Measurements from ENCODE around the gene ZNF491.
"Not testable (repeated sequence)": the region's sequence is repeated elsewhere in the genome, so short reads cannot be mapped to it uniquely, and the experiment has no call there.

The ZNF491 gene
- 0.53 to 5.1 (median 1.5) reads per million in 17 experiments for total RNA-seq

DNA sequence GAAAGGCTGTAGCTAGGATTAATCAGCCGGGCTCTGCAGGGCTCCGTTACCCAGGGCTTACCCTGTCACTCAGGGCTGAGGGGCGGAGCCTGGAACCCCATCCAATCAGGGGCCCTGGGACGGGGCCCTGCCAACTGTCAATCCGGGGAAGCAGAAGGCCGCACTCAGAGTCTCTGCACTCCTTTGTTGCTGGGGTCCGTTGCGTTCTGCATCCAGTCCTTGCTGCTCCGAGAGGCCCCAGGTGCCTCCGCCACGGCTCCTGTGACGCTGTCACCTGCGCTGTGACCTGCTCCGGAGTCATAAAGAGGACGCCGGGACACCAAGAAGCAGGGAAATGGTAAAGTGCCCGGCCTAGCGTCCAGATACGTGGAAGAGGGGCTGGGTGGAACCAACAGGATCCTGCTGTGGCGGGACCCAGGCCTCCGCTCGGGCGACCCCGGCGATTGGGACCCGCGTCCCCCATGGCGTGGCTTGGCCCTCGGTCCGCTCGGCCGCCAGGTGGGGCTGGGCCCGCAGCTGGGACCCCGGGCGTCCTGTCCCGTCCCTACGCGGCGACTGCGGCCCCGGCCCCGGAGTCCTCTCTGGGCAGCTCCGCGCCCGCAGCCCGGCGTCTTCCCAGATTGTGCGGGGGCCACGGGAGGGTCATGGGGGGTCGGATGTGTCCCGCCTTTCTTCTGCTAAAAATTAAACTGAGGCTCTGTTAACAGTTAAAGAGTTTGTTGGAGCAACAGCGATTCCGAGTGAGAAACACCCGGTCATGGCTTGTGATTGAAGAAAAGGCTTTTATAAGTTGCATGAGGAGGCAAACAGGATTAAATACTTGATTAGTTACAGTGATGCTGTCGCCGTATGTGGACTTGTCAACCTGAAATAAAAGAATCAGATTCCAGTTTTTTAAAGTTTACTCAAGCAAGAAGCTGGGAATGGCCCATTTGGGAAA is at the start of gene ZNF491:
Gene ZNF491 (plus strand): TSS at position 133 of the 940 bp plus-strand sequence. CDS start 7,431 bp downstream, outside the sequence.
- DNase-seq, result peak; percentile 91 to 95 (median 92)

DNA sequence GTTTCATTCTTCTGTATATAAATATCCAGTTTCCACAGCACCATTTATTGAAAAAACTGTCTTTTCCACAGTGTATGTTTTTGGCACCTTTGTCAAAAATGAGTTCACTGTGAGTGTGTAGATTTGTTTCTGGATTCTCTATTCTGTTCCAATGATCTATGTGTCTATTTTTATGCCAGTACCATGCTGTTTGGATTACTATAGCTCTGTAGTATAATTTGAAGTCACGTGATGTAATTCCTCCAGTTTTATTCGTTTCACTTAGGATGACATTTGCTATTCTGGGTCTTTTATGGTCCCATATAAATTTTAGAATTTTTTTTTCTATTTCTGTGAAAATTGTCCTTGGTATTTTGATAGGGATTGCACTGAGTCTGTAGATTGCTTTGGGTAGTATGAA is 48.6 kb upstream of the ZNF491 start:
- no peak for DNase-seq

DNA sequence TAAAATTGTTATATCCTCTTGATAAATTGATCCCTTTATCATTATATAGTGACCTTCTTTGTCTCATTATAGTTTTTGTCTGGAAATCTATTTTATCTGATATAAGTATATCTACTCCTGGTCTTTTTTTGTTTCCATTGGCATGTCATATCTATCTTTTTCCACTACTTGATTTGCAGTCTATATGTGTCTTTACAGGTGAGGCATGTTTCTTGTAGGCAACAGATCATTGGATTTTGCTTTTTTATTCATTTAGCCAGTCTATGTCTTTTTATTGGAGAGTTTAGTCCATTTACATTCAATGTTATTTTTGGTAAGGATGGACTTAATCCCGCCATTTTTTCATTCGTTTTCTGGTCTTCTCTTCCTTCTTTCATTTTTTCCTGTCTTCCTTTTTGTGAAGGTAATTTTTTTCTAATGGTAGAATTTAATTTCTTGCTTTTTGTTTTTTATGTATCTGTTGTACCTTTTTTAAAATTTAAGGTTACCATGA is 46.0 kb upstream of the ZNF491 start:
- DNase-seq, result no peak

DNA sequence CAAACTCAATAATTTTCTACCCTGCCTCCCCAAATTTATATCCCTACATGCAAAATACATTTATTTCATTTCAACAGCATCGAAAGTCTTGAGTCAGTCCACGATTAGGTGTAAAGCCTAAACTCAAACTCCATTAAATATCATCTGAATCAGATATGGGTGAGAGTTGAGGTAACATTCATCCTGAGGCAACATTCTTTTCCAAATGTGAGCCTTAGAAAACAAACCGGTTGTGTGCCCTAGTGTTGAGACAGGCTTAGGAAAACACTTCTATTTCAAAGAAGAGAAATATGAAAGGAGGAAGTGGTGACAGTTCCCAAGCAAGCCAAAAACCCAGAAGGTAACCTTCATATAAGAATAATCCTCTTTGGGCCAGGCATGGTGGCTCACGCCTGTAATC is 43.7 kb upstream of the ZNF491 start:
- no peak for DNase-seq

DNA sequence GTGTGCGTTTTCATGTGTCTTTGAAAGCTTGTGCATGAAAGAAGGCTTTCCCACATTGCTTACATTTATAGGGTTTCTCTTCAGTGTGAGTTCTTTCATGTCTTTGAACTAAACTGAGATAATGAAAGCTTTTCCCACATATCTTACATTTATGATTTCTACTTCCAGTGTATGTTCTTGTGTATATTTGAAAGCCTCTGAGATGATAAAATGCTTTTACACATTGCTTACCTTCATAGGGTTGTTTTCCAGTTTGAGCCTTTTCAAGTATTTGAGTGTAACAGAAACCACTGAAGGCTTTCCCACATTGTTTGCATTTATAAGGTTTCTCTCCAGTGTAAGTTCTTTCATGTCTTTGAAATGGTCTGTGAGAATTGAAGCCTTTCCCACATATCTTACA is 41.4 kb upstream of the ZNF491 start:
- DNase-seq, result no peak

DNA sequence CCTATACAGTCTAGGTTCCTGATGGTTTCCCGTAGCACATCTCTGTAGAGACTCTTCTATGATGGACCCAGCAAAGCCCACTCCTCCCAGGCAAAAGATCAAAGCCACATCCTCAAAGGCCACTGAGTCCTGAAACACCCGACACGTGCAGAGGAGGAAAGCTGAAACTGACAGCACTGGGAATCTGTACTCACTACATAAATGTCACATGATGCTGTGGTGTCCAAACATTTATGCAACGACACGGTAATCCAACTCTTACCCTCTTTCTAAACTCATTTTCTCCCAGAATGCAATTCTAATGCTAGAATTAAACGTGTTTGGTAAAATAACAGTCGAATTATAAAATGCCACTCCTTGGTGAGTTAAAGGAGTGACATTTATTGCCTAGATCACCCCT is 38.5 kb upstream of the ZNF491 start:
- no peak for DNase-seq

DNA sequence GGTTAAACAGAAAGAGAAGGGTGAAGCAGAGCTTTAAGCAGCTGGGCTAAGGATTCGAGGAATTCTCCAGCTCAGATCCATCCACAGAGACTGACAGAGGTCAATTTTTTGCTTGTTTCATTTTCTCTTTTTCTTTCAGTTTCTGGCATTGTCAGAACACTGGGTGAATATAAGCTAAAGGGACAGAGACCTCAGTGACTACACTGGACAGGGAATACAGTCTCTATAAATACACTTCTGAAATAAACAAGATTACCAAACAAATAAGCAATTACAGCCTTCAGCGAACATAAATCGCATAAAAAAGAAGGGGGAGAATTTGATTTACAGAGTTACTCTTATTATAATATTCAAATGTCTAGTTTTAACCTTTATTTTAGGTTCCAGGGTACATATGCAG is 35.2 kb upstream of the ZNF491 start:
- DNase-seq, result no peak

DNA sequence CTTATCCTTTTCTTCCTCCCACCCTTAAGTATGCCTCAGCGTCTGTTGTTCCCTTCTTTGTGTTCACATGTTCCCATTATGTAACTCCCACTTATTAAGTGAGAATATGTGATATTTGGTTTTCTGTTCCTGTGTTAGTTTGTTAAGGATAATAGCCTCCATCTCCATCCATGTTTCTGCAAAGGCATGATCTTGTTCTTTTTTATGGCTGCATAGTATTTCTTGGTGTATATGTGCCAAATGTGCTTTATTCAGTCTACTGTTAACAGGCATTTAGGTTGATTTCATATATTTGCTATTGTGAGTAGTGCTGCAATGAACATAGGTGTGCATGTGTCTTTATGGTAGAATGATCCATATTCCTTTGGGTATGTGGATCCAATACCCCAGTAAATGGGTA is 34.7 kb upstream of the ZNF491 start:
- no peak for DNase-seq

DNA sequence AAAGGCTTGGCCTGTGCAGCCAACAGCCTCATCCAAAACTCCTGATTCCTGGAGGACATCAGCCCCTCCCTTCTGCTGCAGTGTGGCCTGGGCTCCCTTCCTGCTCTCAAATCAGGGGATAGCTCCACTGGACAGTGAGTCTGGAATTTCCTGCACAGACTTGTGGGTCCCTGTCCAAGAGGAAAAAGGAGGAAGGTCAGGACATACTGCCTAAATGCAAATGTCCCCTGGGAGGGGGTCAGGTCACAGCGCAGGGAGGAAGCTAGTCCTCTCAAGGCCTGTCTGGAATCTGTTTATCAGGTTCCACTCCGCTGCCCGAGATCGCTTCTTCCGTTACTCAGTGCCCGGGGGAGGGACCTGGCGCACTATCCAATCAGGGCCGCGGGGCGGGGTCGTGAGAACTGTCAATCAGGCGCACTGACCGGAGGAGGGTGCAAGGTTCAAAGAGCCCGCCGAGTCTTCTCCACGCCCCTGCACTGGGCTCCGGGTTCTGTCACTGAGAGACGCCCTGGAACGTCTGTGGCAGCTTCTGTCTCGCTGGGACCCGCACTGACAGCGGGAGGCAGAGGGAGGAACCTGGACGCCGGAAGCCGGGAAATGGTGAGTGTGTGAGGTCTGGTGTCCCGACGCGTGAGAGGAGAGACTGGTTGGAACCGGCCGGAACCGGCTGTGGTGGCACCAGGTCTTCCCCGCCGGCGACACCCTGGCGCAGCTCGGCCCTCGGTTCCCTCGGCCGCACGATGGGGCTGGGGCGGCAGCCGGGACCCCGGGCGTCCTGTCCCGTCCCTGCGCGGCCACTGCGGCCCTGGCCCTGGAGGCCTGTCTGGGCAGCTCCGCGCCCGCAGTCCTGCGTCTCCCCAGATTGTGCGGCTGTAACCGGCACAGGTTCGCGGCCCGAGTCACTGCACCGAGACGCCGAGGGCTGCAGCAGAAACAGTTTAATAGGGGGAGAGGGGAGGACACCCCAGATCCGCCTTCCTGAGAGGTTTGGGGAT is 31.4 kb upstream of the ZNF491 start, which contains the start of gene ZNF441:
Gene ZNF441 (plus strand): TSS at position 404 of the 995 bp plus-strand sequence. CDS start 194 bp downstream, at position 598.
- peak; percentile 97 to 99 (median 98) for DNase-seq

DNA sequence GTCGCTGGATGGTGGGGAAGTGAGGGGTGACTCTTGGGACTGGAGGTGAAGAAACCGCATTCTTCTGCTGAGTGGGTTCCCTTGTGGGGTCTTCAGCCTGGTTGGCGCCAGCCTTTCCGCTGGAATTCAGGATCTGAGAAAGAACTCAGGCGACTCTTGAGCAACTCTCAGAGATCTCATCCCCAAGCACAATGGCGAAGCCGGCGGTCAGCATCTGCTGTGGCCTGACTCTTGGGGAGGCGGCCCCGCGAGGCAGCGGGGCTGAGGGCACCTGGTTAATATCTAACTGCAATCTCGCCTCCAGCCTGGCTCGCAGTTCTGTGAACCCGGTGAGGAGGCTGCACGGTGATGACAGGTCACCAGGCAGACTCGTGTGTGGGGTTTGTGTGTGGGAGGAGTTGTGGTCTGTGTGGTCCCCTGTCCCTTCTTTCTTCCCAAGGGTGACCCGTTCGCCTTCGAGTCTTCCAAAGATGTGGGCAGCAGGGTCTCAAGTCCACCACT is 30.6 kb upstream of the ZNF491 start:
- peak; percentile 23 to 52 (median 38) for DNase-seq

DNA sequence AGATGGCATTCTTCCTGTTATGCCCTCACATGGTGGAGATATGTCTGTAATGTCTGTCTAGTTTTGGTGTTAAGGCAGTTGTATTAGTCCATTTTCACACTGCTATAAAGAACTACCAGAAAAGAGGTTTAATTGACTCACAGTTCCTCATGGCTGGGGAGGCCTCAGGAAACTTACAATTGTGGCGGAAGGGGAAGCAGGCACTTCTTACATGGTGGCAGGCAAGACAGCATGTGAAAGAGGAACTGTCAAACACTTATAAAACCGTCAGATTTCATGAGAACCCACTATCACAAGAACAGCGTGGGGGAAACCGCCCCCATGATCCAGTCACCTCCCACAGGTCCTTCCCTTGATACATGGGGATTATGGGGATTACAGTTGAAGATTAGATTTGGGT is 28.3 kb upstream of the ZNF491 start:
- peak in 1 of 4 experiments; percentile 7 for DNase-seq

DNA sequence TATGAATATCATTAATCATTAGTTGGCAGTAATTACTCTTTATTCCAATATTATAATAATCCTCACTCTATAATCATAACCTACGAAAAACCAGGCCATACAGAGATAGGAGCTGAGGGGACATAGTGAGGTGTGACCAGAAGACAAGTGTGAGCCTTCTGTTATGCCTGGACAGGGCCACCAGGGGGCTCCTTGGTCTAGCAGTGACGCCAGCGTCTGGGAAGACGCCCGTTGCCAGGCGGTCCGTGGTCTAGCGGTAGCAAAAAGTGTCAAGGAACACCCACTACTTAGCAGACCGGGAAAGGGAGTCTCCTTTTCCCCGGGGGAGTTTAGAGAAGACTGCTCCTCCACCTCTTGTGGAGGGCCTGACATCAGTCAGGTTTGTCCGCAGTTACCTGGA is 26.8 kb upstream of the ZNF491 start:
- not testable (repeated sequence) for DNase-seq

DNA sequence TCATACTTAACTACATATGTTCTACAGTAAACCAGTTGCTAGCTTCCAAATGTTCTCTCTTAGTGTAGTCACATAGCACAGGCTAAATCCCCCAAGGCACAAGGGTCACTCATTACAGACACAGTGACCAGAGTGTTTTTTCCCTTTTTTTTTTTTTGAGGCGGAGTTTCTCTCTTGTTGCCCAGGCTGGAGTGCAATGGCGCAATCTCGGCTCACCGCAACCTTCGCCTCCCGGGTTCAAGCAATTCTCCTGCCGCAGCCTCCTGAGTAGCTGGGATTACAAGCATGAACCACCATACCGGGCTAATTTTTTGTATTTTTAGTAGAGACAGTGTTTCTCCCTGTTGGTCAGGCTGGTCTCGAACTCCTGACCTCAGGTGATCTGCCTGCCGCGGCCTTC is 21.7 kb upstream of the ZNF491 start:
- not testable (repeated sequence) for DNase-seq

DNA sequence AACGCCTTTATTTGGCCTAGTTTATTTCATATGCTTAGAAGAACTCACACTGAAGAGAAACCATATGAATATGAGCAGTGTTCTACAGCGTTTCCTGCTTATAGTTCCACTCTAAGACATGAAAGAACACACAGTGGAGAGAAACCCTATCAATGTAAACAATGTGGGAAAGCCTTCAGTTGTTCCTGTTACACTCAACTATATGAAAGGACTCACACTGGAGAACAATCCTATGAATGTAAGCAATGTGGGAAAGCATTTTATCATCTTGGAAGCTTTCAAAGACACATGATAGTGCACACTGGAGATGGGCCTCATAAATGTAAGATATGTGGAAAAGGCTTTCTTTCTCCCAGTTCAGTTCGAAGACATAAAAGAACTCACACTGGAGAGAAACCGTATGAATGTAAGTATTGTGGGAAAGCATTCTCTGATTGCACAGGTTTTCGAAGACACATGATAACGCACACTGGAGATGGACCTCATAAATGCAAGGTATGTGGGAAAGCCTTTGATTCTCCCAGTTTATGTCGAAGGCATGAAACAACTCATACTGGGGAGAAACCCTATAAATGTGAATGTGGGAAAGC is 17.8 kb upstream of the ZNF491 start:
- no peak for DNase-seq

DNA sequence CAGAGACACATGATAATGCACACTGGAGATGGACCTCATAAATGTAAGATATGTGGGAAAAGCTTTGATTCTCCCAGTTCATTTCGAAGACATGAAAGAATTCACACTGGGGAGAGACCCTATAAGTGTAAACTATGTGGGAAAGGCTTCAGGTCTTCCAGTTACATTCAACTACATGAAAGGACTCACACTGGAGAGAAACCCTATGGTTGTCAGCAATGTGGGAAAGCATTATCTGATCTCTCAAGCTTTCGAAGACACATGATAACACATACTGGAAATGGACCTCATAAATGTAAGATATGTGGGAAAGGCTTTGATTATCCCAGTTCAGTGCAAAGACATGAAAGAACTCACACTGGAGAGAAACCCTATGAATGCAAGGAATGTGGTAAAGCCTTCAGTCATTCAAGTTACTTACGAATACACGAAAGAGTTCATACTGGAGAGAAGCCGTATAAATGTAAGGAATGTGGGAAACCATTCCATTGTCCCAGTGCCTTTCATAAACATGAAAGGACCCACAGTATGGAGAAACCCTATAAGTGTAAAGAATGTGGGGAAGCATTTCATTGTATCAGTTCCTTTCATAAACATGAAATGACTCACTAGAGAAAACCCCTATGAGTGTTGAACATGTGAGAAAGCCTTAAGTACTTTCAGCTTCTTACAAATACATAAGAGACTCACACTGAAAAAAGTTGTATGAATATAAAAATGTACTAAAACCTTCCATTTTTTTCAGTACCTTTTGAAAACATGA is 16.8 kb upstream of the ZNF491 start:
- peak in 1 of 4 experiments; percentile 8 for DNase-seq

DNA sequence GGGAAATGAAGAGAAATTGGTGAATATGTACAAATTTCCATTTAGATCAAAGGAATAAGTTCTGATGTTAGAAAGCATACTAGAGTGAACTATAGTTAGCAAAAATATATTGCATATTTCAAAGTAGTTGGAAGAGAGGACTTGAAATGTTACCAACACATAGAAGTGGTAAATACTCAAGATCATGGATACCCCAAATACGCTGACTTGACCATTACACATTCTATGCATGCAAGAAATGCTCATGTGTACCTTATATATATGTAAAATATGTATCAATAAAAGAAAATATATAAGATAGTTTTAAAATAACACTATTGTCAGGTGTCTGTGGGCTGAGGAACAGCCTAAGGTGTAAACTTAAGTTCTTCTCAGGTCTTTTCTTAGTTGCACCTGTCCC is 14.6 kb upstream of the ZNF491 start:
- no peak for DNase-seq

DNA sequence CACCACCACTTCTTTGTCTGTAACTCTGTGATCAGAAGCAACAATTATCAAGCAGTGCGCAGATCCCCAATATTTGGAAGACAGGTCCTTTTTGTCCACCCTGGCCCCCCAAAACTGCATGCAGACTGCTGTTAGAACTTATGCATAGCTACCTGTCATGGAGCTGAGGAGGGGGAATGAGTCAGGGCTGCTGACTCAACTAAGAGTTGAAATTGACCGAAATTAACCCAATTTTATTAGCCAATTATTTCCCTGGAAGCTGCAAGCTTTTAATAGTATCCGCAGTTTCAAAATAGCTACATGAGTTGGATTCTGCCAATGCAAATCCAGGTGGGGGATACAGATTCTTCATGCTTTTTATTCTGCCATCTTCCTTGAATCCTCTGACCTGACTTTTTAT is 14.0 kb upstream of the ZNF491 start:
- no peak for DNase-seq

DNA sequence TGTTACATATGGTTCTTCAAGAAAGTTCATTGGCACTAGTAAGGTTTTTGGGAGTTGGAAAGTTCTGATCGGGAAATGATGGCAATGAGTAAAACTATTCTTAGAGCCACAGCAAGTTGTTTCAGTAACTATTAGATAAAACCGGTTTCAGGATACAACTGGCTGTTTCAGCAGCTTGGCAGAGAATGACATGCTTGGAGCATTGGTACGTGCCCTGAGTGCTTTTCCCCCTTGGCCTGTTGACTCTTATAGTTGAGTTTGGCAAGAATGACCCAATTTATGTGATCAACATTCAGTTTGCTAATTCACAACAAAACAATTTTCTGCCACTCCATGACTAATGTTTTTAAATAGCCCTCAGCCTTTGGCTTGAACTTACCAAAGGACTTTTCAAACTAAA is 10.8 kb upstream of the ZNF491 start:
- no peak for DNase-seq

DNA sequence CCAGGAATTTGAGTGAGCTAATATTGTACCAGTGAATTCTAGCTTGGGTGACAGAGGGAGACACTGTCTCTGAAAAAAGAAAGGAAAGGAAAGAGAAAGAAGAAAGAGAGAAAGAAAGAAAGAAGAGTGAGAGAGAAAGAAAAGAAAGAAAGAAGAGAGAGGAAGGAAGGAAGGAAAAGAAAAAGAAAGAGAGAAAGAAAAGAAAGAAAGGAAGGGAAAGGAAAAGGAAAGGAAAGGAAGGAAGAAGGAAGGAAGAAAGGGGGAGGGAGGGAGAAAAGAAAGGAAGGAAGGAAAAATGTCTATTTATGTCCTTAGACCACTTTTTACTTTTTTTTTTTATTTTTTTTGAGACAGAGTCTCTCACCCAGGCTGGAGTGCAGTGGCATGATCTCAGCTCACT is 5.4 kb upstream of the ZNF491 start:
- DNase-seq, result no peak

DNA sequence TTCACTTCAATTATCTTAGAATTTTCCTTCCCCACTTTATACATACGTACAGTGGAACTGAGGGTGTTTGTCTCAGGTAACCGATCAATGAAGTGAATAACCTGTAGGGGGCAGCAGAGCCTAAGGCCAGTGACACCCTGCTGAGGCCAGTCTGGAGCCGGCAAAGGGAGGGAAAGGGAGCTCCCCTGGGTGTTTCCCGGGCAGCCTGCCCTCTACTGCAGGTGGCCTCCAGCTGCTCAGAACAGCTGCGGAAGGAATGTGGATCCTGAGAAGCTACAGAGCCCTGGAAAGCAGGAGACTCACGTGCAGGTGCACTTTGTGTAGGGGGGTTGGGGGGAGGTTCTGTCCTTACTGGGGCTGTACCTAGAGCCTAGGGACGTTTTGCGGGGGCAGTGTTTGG is 832 bp upstream of the ZNF491 start:
- DNase-seq, result peak; percentile 85 to 91 (median 88)

DNA sequence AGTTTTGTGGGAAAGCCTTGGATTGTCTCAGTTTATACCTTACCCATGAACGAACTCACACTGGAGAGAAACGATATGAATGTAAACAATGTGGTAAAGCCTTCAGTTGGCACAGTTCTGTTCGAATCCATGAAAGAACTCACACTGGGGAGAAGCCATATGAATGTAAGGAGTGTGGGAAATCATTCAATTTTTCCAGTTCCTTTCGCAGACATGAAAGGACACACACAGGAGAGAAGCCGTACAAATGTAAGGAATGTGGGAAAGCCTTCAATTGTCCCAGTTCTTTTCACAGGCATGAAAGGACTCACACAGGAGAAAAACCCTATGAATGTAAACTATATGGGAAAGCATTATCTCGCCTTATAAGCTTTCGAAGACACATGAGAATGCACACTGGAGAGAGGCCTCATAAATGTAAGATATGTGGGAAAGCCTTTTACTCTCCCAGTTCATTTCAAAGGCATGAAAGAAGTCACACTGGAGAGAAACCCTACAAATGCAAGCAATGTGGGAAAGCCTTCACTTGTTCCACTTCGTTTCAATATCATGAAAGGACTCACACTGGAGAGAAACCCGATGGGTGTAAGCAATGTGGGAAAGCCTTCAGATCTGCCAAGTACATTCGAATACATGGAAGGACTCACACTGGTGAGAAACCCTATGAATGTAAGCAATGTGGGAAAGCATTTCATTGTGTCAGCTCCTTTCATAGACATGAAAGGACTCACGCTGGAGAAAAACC is 8.2 kb downstream of the ZNF491 start:
- DNase-seq, result no peak

Data from suppressor macrophage (primary cell).